GM12878 (cell line): ENCODE data around the gene TTYH3. TPM values are rescaled to one million over a fixed set of nuclear protein-coding genes. Genes with fewer than 3 reads are reported as not detected.

Experiments
- ATAC-seq: fragments of 200-7000 bp; cut with Tn5 transposase; 3 replicates; pipeline ENCODE4 v1.9.1; 2020; ENCODE audit warnings: mild to moderate bottlenecking, moderate library complexity
- BruUV-seq: library from RNA; stranded (reverse); fragments of 400-500 nt; replicated peaks from 2 replicates; lab custom pipeline; 2021; lab: Mats Ljungman, UMichigan
- CTCF ChIA-PET: fragments of 300-600 bp; sonication (Branson Sonifier 250); formaldehyde crosslinking; extraction: SDS; loops from one replicate; lab custom pipeline; 2021; ENCODE audit warnings: inconsistent platforms; lab: Yijun Ruan, JAX
- POLR2A ChIA-PET: fragments of 350-600 bp; formaldehyde crosslinking; extraction: SDS; loops from one replicate; lab custom pipeline; 2021; ENCODE audit warnings: inconsistent platforms; lab: Charles Lee
- RAD21 ChIA-PET: fragments of 300-600 bp; sonication (Branson Sonifier 250); formaldehyde crosslinking; loops from one replicate; lab custom pipeline; 2023; ENCODE audit warnings: antibody characterized with exemption; ENCODE audit not compliant: unreplicated experiment; lab: Charles Lee
- SMC1A ChIA-PET: fragments of 300-600 bp; sonication (Branson Sonifier 250); formaldehyde crosslinking; loops from one replicate; lab custom pipeline; 2023; ENCODE audit not compliant: unreplicated experiment, uncharacterized antibody; lab: Charles Lee
- DNase-seq: peaks from one replicate; pipeline ENCODE4 v3.0.0-alpha.2; 2011; ENCODE audit warnings: low read depth, low spot score
- FAIRE-seq: peaks from 3 replicates; lab custom pipeline; 2011; peaks lifted over from hg19 to GRCh38; lab: Jason Lieb, UNC
- H2AFZ ChIP-seq: 2 replicates; pipeline ENCODE4 v1.6.0; 2011; ENCODE audit warnings: low read depth, low read length, control low read depth; ENCODE audit not compliant: control insufficient read depth
- H3K27ac ChIP-seq: 2 replicates; pipeline ENCODE4 v1.5.1; 2011; ENCODE audit warnings: control low read depth; ENCODE audit not compliant: control insufficient read depth, insufficient read depth
- H3K27me3 ChIP-seq, 2 experiments: replicated peaks in 1 of 2; 2 replicates each; pipeline versions ENCODE4 v1.6.0 to v1.6.1; 2011; ENCODE audit warnings: low read length in 1 of 2; ENCODE audit not compliant: control insufficient read depth in 2 of 2, insufficient read depth in 2 of 2
- H3K36me3 ChIP-seq, 2 experiments: 2 replicates each; pipeline ENCODE4 v1.5.1; 2011; ENCODE audit warnings: low read length in 1 of 2; ENCODE audit not compliant: control insufficient read depth in 2 of 2, insufficient read depth in 2 of 2
- H3K4me1 ChIP-seq: 2 replicates; pipeline ENCODE4 v1.6.1; 2011; ENCODE audit warnings: mild to moderate bottlenecking, low read length, moderate library complexity, mixed read lengths; ENCODE audit not compliant: control insufficient read depth, insufficient read depth
- H3K4me2 ChIP-seq: 2 replicates; pipeline ENCODE4 v1.6.0; 2011; ENCODE audit warnings: control low read depth; ENCODE audit not compliant: control insufficient read depth, insufficient read depth
- H3K4me3 ChIP-seq: fragments of 200-600 bp; sonication (generic); 2 replicates; pipeline ENCODE4 v1.5.1; 2016
- H3K79me2 ChIP-seq: 2 replicates; pipeline ENCODE4 v1.6.0; 2011; ENCODE audit warnings: low read length; ENCODE audit not compliant: control insufficient read depth, insufficient read depth
- H3K9ac ChIP-seq: 2 replicates; pipeline ENCODE4 v1.8.0; 2011; ENCODE audit warnings: low read length, control low read depth, mixed read lengths; ENCODE audit not compliant: control insufficient read depth, insufficient read depth
- H3K9me3 ChIP-seq: replicated peaks from 3 replicates; pipeline ENCODE4 v1.5.1; 2011; ENCODE audit warnings: mild to moderate bottlenecking, low read length; ENCODE audit not compliant: control insufficient read depth, insufficient read depth
- H4K20me1 ChIP-seq: 2 replicates; pipeline ENCODE4 v1.6.0; 2011; ENCODE audit not compliant: control insufficient read depth, insufficient read depth
- PAX5 ChIP-seq: IDR thresholded peaks from 2 replicates; pipeline ENCODE4 v1.6.1; 2011; ENCODE audit warnings: low read depth, low read length, borderline replicate concordance
- ZNF274 ChIP-seq: IDR thresholded peaks from one replicate; pipeline ENCODE4 v1.8.0; 2011; ENCODE audit not compliant: insufficient read length, insufficient read depth
- WGBS: methylation state at CpG from one replicate; pipeline ENCODE4 v1.1.6; 2016; ENCODE audit warnings: low lambda C conversion rate; ENCODE audit not compliant: insufficient replicate concordance, insufficient coverage; ENCODE audit errors: missing lambda C conversion rate; 5-methylcytosine and 5-hydroxymethylcytosine counted together
- in situ Hi-C: fragments of 300-500 bp; cut with MboI; formaldehyde crosslinking; loops from 9 replicates; pipeline ENCODE4 v1.14.3; 2018; ENCODE audit warnings: mixed read lengths
- intact Hi-C: fragments of 100-400 bp; cut with micrococcal nuclease; formaldehyde crosslinking; loops from one replicate; pipeline ENCODE4 v1.14.2; 2022; ENCODE audit not compliant: unreplicated experiment
- polyA plus RNA-seq, 11 experiments: library from polyadenylated mRNA; depleted of rRNA in 4 of 11; unstranded in 6 of 11; stranded (reverse) in 5 of 11; fragments of >200 nt; fragmentation: Nextera tagmentation in 4 of 11; fragmentation: Illumina TruSeq in 1 of 11; extraction: Ambion mirVana in 4 of 11; extraction: Trizol in 1 of 11; gene quantifications; 1 replicate in 1 of 11; 2 replicates in 10 of 11; pipeline versions ENCODE4 v1.2.1 to v1.2.3, GENCODE V29; 2011 to 2016; ENCODE audit warnings: inconsistent platforms in 2 of 11, missing spikeins in 2 of 11, low read depth in 1 of 11
- total RNA-seq, 4 experiments: library from RNA; depleted of rRNA in 3 of 4; stranded (reverse); fragments of >200 nt in 3 of 4; fragmentation: Illumina TruSeq in 1 of 4; extraction: Trizol in 1 of 4; gene quantifications; 2 replicates each; pipeline versions ENCODE4 v1.2.1 to v1.2.3, GENCODE V29; 2013 to 2021
- TF ChIP-seq, protein P1 (sequence below), 3 experiments: IDR thresholded peaks in 2 of 3; conservative IDR thresholded peaks in 1 of 3; 2 replicates each; pipeline ENCODE4 v1.5.1; 2011; ENCODE audit warnings: low read depth in 3 of 3, low read length in 3 of 3, mild to moderate bottlenecking in 3 of 3, control low read depth in 2 of 3, moderate library complexity in 2 of 3, inconsistent platforms in 1 of 3, mixed read lengths in 1 of 3; ENCODE audit not compliant: control insufficient read depth in 2 of 3, insufficient read depth in 1 of 3; ENCODE audit errors: extremely low read depth in 1 of 3
- TF ChIP-seq, protein P2 (sequence below): fragments of 450-650 bp; IDR thresholded peaks from 2 replicates; pipeline ENCODE4 v1.6.1; 2017; ENCODE audit warnings: mild to moderate bottlenecking, low read depth, inconsistent platforms; ENCODE audit not compliant: poor library complexity, severe bottlenecking

Gene TTYH3
- total and polyA plus RNA-seq, 10 of the 15 experiments (the other 5 are each of a cell fraction or from before 2014, with no cell fraction given) = 0.79 to 71.4 (median 10.5) TPM

DNA sequence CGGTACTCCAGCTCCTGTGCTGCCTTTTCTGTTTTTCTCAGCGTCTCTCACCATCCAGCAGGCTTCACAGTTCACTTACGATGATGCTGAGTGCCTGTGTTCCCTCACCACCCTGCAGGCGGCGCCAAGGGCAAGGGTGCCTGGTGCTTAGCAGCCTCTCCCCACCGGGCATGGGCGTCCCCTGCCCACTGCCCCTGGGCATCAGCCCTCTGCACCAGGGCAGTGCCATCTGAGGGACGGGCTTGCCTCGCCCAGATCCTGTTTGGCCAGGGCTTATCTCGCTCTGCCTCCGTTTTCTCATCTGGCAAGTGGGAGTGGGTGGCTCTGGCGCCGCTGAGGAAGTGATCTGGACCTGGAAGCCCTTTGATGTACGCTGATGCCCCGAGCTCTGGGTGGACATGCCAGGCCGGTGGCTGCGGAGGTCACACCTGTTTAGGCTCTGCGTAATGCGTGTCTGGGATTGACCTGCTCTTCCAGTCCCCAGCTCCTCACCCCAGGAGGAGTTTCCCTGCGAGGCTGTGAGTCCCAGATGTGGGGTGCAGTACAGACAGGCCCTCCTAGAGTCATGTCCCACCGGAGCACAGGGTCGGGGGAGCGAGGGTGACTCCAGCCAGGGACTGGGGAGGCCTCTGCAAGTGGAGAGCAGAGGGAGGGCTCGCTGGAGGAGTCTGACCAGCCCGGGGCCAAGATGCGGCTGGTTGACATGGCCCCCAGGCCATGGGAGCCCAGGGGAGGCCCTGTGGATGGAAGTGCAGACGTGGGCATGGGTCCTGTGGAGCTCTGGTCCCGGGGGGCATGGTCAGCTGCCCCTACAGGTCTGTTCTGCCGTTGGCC lies 11.8 kb downstream of the TTYH3 start:
- H3K4me1 ChIP-seq = peaks cover 30% of the 10 kb centered on the region
- POLR2A ChIA-PET = interaction anchor here (0.6 to 2.9 kb wide), 3 partner anchors 10 to 16 kb away, joined by 3 to 8 read pairs (median 5); no protein-coding TSS in a partner anchor
- no TSS peak for BruUV-seq

More for the DNA sequence above, 11.8 kb downstream of the TTYH3 start:
- 75% methylated on average over 27 of the region's 29 CpGs for WGBS
- SMC1A ChIA-PET = interaction anchor here (0.7 to 4.0 kb wide), 4 partner anchors 13 to 77 kb away, joined by 3 to 17 read pairs (median 6); partner anchors contain the start of gene TTYH3
- Histone ChIP-seq H3K9me3 (no peaks in the 10 kb centered on the region), H3K79me2 (peaks cover 7% of the 10 kb centered on the region)
- DNase-seq = no peak
- TF ChIP-seq, protein P1, sequence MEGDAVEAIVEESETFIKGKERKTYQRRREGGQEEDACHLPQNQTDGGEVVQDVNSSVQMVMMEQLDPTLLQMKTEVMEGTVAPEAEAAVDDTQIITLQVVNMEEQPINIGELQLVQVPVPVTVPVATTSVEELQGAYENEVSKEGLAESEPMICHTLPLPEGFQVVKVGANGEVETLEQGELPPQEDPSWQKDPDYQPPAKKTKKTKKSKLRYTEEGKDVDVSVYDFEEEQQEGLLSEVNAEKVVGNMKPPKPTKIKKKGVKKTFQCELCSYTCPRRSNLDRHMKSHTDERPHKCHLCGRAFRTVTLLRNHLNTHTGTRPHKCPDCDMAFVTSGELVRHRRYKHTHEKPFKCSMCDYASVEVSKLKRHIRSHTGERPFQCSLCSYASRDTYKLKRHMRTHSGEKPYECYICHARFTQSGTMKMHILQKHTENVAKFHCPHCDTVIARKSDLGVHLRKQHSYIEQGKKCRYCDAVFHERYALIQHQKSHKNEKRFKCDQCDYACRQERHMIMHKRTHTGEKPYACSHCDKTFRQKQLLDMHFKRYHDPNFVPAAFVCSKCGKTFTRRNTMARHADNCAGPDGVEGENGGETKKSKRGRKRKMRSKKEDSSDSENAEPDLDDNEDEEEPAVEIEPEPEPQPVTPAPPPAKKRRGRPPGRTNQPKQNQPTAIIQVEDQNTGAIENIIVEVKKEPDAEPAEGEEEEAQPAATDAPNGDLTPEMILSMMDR (IDR thresholded peaks at IDR 0.05 in 2 of 3, conservative IDR thresholded peaks at IDR 0.05 in 1 of 3; ENCODE audit: control insufficient read depth in 2 of 3, extremely low read depth in 1 of 3, insufficient read depth in 1 of 3, low read depth in 3 of 3, low read length in 3 of 3) = peak; percentile 8 to 42 (median 26); a peak in 2 of 6 replicates
- TF ChIP-seq ZNF274 (no peak), PAX5 (no peak)
- TF ChIP-seq, protein P2, sequence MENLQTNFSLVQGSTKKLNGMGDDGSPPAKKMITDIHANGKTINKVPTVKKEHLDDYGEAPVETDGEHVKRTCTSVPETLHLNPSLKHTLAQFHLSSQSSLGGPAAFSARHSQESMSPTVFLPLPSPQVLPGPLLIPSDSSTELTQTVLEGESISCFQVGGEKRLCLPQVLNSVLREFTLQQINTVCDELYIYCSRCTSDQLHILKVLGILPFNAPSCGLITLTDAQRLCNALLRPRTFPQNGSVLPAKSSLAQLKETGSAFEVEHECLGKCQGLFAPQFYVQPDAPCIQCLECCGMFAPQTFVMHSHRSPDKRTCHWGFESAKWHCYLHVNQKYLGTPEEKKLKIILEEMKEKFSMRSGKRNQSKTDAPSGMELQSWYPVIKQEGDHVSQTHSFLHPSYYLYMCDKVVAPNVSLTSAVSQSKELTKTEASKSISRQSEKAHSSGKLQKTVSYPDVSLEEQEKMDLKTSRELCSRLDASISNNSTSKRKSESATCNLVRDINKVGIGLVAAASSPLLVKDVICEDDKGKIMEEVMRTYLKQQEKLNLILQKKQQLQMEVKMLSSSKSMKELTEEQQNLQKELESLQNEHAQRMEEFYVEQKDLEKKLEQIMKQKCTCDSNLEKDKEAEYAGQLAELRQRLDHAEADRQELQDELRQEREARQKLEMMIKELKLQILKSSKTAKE = no peak
- TF ChIP-seq, all 136 proteins: peak for 1
- in situ Hi-C loops = no loop called here
- Histone ChIP-seq H3K9ac (no peak overlapping the region), H3K27ac (no peak overlapping the region), H4K20me1 (no peaks in the 10 kb centered on the region), H3K36me3 (peaks cover 0 to 11% of the 10 kb centered on the region in 2 experiments; a peak in 3 of 4 replicates), H3K27me3 (no peaks in the 10 kb centered on the region), H3K4me3 (no peak overlapping the region), H2AFZ (no peak overlapping the region), H3K4me2 (no peak overlapping the region)
- FAIRE-seq (no peak), ATAC-seq (0 out of 3 replicates have a peak, but pooled peaks have one; percentile 2)
- ChIA-PET CTCF (interaction anchor here (0.7 to 4.1 kb wide), 8 partner anchors 12 to 91 kb away, joined by 3 to 26 read pairs (median 5); partner anchors contain the start of gene TTYH3), RAD21 (interaction anchor here (1.6 kb wide), 1 partner anchor 28 kb away, joined by 3 read pairs; no protein-coding TSS in a partner anchor)
- intact Hi-C loops = no loop called here
